ENCODE data around the gene ENAM. TPM values are rescaled to one million over a fixed set of nuclear protein-coding genes. Genes with fewer than 3 reads are reported as not detected.

ENAM gene
- total and polyA plus RNA-seq, 10 of the 15 experiments (the other 5 are each of a cell fraction or from before 2014, with no cell fraction given) = 0.04 to 1.3 (median 0.21) TPM

- no peak for TF ChIP-seq MYC (IDR thresholded peaks at IDR 0.05; ENCODE audit: insufficient read depth, insufficient read length, insufficient replicate concordance, low read length, severe bottlenecking)
- no peak for TF ChIP-seq KAT2A (conservative IDR thresholded peaks at IDR 0.05; ENCODE audit: control insufficient read depth, low read depth, low read length)
- no peak for TF ChIP-seq CEBPZ (IDR thresholded peaks at IDR 0.05; ENCODE audit: low read depth, low read length)
- no peak for TF ChIP-seq SP1 (IDR thresholded peaks at IDR 0.05; ENCODE audit: low read depth, low read length)
- no peak for TF ChIP-seq SREBF2 (IDR thresholded peaks at IDR 0.05; ENCODE audit: low read length)
- no peak for TF ChIP-seq TAF1 (IDR thresholded peaks at IDR 0.05; ENCODE audit: borderline replicate concordance, low read depth, low read length)
- TF ChIP-seq SPI1 (IDR thresholded peaks at IDR 0.05; ENCODE audit: borderline replicate concordance, insufficient read depth, low read depth, low read length) = no peak
- no peak for TF ChIP-seq FOXM1 (IDR thresholded peaks at IDR 0.05; ENCODE audit: low read depth, low read length)
- no peak for TF ChIP-seq CHD1 (IDR thresholded peaks at IDR 0.05; ENCODE audit: low read depth, low read length)
- no peak for TF ChIP-seq REST (IDR thresholded peaks at IDR 0.05; ENCODE audit: low read depth, low read length)
- TF ChIP-seq RB1 (IDR thresholded peaks at IDR 0.05; ENCODE audit: borderline replicate concordance) = no peak
- no peak for TF ChIP-seq ASH2L (IDR thresholded peaks at IDR 0.05; ENCODE audit: borderline replicate concordance, low read depth)
Measured at GRCh38 chr4:70614184-70614555, 14.4 kb upstream of the ENAM start (continued).

Data from GM12878 (cell line).